ENCODE measurements around the gene CLCN2.

The CLCN2 gene

DNA sequence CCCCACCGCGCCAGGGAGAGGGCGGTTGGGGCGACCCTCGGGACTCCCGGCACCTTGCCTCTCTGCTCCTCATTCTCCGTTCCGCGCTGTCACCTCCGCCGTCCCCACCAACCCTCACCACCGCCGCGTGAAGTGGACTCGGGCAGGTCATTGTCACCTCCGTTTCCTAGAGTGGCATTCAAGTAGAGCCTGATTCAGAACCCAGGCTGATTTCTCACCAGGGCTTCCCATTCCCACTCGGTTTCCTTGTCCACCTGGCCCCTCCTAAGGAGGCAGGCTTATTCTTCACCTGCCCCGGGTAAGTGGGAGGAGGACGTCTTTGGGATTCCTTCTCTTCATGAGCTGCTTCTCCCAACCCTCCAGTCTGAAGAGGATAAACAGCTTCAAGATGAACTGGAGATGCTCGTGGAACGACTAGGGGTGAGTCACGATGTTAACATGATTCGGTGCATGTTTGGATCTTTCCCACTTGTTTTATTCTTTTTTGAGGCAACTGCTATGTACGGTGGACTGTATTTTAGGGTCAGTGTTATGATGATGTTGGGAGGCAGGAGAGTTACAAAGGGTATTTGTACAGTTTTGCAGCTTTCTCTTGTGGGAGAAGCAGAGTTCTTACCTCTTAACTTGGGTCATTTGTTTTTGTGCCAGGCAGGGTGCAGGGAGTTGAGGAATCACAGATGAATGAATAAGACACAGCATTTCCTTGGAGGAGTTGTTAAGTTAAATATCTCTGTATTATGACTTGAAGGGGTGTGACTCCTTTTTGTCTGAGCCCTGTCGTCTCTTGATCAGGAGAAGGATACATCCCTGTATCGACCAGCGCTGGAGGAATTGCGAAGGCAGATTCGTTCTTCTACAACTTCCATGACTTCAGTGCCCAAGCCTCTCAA is 61.7 kb downstream of the CLCN2 start:
- Histone ChIP-seq H3K27ac (ENCODE audit: low read depth, low read length) (peak overlapping the region; percentile 34), H3K4me1 (ENCODE audit: insufficient read depth, low read length) (no peaks in the 10 kb centered on the region), H3K9ac (ENCODE audit: low read depth, low read length) (peak overlapping the region; percentile 76), H3K4me3 (ENCODE audit: low read length) (peak overlapping the region; percentile 78), H3K27me3 (ENCODE audit: insufficient read depth, low read length) (no peaks in the 10 kb centered on the region), H3K36me3 (ENCODE audit: insufficient read depth, low read length) (peaks cover 47% of the 10 kb centered on the region), H3K9me3 (ENCODE audit: insufficient read depth, low read depth, low read length) (no peaks in the 10 kb centered on the region)
- WGBS: 17% methylated on average over 28 of the region's 29 CpGs

DNA sequence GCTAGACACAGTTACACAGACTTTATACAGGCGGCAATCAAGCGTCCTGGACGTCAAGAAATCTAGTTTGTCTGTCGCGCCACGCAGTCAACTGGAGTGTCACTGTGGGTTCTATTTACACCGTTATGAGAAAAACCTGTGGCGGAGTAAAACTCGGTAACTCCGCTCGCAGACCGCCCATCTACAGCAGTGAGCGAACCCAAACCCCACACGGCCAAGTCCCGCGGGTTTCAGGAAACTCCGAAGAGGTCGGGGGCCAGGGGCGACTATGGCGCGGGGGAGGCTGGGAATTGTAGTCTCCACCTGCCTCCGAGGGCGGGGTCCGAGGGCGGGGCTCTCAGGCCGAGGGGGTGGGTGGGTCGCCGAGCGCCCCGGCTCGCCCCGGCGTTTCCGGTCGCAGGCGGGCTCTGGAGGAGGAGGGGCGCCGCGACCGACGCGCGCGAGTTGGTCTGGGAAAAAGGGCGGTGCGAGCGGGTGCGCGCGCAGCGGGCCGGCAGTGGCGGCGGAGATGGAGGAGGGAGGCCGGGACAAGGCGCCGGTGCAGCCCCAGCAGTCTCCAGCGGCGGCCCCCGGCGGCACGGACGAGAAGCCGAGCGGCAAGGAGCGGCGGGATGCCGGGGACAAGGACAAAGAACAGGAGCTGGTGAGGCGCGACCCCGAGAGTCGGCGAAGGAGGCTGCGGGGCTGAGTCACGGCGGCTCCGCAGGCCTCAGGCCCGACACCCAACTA is 62.5 kb downstream of the CLCN2 start, which contains the start of gene PSMD2:
Gene PSMD2 (plus strand): TSS at position 483 of the 729 bp plus-strand sequence. CDS start 26 bp downstream, at position 509.
- Histone ChIP-seq H3K27me3 (ENCODE audit: insufficient read depth, low read length) (no peaks in the 10 kb centered on the region), H3K36me3 (ENCODE audit: insufficient read depth, low read length) (peaks cover 38% of the 10 kb centered on the region), H3K27ac (ENCODE audit: low read depth, low read length) (peak within 1 kb of the TSS; percentile 84), H3K9ac (ENCODE audit: low read depth, low read length) (peak within 1 kb of the TSS; percentile 83), H3K4me1 (ENCODE audit: insufficient read depth, low read length) (no peaks in the 10 kb centered on the region), H3K9me3 (ENCODE audit: insufficient read depth, low read depth, low read length) (no peaks in the 10 kb centered on the region), H3K4me3 (ENCODE audit: low read length) (peak within 1 kb of the TSS; percentile 78)
- WGBS: under 1% methylated on average over 78 of the region's 78 CpGs

GRCh38 chr3:184296616-184297015 is 64.8 kb downstream of the CLCN2 start:
- H3K9ac ChIP-seq (ENCODE audit: low read depth, low read length): no peak overlapping the region
- WGBS: 93% methylated on average over 6 of the region's 7 CpGs
- H3K4me3 ChIP-seq (ENCODE audit: low read length): no peak overlapping the region

More at GRCh38 chr3:184296616-184297015, 64.8 kb downstream of the CLCN2 start:
- H3K27me3 ChIP-seq (ENCODE audit: insufficient read depth, low read length): no peaks in the 10 kb centered on the region
- no peaks in the 10 kb centered on the region for H3K9me3 ChIP-seq (ENCODE audit: insufficient read depth, low read depth, low read length)
- H3K36me3 ChIP-seq (ENCODE audit: insufficient read depth, low read length): peaks cover 15% of the 10 kb centered on the region
- H3K4me1 ChIP-seq (ENCODE audit: insufficient read depth, low read length): no peaks in the 10 kb centered on the region
- no peak overlapping the region for H3K27ac ChIP-seq (ENCODE audit: low read depth, low read length)
